NCI-H146 treated with DMSO at 0.1 percent for 48 hours (cell line): Measurements from ENCODE around the gene SYNM.

ENCODE experiments used
- DNase-seq: peaks from one replicate; lab custom pipeline; 2025; ENCODE audit not compliant: unreplicated experiment; lab: John Stamatoyannopoulos, UW

Gene SYNM

DNA sequence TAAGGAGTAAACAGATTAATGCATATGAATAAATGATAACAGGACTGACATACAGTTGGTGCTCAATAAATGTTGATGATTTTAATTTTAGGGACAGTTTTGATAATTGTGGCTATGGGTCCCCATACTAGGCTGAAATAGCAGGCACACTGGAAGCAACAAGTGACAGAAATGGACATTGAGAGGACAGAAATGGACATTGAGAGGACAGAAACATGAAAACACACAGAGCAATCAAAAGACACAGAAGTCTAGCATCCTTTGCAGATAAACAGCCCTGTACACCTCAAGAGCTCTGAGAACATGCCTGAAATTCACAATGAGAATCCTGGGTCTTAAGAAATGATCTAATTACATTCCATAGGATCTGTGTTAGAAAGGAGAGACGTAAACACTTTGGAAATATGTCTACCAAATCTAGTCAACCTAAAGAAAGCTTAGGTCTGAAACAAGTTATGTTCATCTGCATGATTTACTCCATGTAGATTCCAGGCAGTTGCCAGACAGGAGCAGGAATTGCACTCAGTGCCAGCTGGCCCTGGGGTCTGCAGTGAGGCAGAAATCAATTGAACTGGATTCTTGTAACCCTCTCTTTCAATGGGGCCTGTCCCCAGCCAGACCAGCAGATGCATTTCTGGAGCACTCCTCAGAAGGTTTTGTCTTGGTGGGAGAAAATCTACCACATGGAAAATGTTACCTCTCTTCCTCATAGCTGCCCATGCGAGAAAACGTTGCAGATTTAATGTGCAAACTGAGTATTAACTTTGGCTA is 60.3 kb downstream of the SYNM start:
- no peak for DNase-seq

DNA sequence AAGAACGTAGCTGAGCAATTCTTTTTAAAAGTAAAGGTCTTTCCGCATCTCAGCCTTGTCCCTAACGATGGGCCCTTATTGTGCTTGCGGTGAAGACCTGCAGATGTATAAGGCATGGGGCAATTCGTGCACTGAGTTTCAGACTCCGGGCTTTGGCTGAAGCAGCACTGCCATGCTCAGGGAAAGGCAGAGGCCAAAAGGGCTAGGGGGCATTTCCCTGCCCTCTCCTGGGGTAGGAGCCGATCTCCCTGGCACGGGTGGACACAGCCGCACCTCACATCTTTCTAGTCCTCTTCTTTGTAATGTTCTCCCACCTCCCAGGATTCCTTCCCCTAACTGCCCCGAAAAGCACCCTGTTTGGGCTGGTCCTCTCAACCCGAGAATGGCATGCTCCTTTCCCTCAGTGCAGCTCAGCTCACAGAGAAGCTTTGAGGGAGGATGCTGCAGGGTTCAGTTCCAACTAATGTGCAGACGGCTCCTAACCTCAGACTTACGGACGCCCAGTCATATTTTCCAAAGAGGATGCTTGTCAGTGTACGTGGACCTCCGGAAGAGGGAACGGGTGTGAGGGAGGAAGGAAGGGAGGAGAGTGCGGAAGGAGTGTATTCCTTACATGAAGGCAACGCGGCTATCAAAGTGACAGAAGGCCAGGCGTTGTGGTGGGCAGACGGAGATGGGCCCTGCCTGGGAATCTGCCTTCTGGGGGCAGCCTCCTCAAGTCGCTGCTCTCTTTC is 61.2 kb downstream of the SYNM start:
- DNase-seq, result no peak

DNA sequence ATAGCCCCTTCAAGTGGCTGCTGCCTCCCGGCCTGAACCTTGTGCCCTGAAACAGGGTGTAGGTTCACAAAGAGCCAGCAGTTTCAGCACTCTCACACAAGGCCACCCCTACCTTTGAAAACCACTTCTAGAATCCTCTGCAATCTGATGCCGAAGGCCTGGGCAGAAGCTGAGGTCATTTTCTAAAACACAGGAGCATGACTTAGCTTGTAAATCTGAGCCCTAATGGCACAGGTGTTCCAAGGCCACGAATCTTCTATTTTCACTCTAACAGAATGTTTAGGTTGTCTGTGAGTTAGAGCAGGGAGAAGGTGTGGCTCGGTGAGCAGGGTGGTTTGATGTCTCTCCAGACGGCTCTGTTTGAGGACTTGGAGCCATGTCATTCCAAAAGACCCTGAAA is 62.3 kb downstream of the SYNM start:
- DNase-seq, result no peak

DNA sequence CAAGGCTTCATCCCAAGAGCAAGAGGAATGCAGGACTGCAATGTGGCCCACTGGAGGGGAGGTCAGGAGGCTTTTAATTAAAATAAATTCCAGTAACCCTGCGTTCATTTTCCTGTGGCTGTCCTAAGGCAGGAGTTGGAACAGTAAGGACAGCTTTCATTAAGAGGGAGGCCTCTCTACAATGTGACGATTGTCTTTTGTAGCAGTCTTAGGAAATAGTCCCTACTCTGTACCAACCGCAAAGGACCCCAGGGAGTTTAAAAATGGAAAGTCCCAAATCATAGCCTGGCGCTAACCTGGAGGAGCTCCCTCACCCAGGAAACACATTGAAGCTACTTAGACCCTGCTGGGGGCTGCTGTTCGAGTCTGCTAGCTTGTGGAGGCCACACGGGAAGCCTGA is 62.8 kb downstream of the SYNM start:
- DNase-seq, result no peak

DNA sequence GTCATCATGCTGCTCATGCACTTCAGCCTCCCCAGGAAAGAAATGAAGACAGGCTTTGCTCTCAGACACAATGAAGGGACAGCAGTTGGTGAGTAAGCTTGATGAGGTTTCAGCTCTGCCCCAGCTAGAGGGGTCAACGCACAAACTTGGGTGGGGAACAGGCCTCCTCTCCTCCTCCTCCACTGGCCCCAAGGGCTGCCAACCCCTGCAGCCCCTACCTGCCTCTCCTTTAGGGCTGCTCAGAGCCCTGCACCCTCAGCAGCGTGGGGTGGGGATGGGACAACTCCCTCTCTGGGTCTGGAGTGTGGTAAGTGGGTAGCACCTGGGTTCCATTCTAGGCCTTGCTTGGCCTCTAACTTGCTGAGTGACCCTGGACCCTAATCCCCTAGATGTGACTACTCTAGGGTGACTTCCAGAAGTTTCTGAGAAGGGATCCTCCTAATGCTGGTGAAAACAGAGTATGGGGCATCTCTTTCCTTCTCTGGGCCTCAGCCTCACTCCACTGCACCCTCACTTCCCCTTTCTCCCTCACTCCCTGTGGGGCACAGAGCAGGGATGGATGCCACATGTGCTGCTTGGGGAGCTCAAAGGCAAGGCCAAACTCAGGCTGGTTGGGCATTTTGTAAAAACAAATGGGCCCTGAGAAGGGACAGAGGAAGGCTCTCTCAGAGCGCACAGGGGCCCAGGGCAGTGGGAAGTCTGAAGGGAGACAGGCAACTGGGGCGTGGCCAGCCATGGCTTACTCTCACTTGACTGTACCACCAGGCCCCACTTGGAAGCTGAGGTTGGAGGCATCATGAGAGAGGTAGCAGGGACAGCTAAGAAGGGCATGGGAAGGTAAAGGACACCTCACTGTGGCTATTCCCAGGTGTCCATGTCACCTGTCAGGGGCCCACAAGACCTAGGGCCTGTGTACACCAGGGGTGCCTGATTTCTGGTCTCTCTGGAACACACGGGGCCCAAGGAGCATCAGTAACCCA is 64.0 kb downstream of the SYNM start:
- no peak for DNase-seq

DNA sequence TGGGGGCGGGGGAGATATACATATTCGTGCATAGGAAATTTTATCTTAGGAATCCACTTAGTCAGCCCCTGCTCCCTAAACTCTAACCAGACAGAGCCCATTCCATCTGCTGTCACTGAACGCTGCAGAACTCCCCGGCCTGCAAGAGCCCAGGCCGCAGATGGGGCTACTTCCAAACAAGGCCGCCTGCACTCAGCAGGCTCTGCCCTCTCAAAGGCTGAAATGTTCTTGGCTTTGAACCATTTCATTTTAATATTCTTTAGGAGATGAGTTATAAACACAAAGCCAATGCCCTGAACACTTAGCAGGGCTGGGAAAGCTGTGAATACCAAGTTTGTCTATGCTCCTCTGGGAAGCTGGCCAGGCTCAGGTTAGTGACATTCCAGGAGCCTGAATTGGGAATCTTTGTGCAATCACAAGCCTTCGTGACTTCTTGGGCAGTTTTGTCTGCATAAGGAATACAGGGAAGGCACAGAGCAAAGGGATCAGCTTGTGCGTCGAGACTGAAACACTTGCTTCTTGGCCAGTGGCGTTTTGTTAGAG is 65.0 kb downstream of the SYNM start:
- no peak for DNase-seq

DNA sequence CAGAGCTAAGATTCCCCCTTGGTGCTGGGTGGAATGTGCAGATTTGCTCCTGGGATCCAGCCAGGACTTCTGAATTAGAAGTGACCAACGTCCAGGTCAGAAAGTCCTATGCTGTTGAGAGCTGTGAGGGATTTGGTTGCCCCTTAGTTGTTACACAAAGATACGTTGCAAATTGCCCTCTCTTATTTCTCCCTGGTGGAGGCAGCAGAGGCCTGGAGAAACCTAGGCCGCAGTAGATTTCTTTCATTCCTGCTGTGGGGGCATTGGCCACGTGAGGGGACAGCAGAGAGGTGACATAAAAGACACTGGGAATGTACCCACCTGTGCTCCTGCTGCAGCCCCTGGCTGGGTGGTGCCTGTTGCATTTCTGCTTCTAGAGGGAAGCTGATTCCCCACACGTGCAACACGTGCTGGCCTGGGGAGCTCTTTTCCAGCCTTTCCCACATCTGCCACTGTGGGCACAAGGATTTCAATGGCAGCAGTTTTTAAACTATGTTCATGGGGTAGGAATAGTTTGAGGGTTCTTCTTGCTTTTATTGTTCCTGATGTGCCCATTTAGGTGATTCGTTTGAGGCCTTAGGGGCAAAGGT is 65.7 kb downstream of the SYNM start:
- DNase-seq, result no peak

DNA sequence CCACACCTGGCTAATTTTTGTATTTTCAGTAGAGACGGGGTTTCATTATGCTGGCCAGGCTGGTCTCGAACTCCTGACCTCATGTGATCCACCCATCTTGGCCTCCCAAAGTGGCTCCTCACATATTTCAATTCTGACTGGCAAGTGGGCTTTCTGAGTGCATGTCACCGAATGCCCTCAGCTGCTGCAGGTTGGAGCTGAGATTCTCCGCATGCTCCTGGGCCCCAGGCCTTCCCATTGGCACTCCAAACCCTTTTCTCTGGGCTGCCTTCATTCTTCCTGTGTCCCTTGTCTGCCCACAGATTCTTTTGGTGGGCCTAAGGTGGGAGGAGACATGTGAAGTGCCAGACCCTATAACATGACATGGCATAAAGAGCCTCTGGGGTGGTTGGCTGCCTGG is 67.3 kb downstream of the SYNM start:
- no peak for DNase-seq

DNA sequence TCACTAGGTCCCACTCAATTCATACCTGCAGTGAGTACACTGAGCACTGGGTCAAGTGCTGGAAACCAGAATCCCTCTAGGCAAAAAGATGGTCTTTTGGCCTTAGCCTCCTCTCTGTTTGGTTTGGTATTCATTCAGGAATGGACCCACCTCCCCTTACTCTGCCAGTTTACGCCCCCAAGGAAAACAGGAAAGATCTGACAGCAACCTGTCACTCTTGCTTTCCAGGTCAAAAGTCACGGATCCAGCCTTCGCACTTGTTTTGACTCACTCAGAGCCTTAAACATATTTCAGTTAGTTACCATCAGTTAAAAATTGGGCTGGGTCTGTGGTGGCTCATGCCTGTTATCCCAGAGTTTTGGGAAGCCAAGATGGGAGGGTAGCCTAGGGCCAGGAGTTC is 68.1 kb downstream of the SYNM start:
- no peak for DNase-seq

DNA sequence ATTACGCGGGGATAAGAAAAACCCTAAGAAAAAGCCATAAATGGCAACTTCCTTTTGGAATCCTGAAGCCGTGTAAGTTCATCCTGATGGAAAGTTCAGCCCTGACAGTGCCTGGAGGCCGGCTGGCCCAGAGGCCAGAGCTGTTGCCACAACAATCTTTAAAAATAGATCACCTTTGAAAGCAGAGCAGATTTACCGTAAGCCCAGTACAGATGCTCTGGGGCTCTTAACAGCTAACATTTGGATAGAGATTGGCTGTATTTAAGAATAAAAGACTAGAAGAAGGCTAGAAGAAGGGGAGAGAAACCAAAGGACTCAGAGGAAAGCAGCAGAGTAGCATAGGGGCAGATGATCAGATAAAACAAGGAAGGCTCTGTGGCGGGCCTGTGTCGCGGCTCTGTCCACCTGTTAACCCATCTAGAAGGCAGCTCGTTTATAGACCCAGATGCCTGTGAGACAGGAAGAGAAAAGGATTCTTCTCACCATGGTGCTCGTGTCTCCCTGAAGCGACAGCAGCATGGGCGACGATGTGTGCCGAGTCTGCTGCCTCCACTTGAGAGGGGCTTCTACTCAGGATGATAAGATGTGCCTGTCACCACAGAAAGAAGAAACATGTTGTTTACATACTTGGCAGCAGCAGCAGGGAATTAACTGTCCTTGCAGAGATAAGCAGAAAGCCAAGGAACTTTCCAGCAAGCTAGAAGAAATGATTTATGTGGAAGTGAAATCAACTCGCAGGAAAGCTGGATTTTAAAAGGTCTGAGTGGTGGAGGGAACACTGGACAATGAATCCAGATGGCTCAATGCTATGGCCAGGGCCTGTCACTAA is 69.9 kb downstream of the SYNM start:
- DNase-seq, result no peak

DNA sequence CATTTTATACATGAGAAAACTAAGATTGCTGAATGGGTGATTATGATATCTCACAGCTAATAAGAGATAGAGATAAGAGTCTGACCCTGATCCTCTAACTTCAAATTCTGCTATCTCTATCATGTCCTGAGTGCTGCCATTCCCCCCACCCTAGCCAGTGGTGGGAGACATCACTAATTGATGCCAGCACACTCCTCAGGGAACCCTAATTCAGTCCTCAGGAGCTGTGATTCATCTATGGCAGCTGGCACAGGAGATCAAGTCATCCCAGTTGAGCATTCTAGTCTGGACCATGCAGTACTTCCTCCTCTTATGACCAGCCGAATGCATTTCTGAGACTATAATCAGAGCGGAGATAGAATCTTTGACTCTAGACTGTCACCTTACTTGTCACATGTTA is 71.9 kb downstream of the SYNM start:
- no peak for DNase-seq

DNA sequence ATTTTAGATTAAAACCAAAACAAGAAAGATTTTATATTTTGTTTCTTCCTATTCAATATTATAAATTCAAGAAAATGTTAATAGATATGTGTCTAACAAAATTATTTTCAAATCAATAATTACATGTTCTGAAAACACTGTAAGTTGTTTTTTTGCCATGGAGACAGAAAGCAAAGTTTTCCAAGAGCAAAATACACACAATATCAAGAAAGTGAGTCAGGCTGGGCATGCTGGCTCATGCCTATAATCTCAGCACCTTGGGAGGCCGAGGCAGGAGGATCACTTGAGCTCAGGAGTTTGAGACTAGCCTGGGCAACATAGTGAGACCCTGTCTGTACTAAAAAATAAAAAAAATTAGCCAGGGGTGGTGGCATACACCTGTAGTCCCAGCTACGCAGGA is 72.8 kb downstream of the SYNM start:
- DNase-seq, result no peak

DNA sequence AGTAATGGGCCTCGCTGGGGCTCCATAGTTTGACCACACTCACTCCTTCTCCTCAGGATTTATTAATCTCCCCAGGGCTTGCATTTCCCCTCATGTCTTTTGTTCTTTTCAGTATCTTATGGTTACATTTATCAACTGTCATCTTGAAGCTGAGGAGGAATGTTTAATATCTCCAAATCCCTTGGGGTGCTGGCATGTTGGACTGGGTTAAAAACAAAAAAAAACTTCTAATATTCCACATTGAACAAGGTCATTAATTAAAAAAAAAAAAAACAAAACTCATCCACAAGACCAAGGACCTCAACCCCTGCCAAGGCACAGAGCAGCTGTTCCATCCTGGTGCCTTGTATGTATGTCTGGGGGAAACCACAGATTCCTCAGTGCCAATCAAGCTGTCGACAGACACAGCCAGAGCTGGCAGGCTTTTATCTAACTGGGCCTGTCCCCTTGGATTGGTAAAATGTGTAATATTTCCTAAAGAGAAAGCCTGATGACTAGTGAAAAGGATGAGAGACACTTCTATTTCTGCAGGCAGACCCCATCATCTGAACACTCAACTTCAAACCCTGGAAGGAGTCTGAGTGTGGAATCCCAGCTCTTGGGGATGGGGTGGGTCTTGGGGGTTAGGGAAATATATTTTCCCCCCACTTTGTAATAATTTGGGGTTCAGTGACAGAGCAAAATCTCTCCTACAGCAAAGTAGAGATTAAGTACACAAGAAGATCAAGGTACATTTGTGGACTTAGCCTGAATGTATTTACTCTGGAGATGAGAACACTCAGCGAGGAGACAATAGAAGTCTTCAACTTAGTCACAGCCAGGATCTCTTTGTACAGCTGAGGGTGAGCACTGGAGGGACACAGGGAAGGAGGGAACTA is 75.4 kb downstream of the SYNM start:
- DNase-seq, result peak; percentile 16

DNA sequence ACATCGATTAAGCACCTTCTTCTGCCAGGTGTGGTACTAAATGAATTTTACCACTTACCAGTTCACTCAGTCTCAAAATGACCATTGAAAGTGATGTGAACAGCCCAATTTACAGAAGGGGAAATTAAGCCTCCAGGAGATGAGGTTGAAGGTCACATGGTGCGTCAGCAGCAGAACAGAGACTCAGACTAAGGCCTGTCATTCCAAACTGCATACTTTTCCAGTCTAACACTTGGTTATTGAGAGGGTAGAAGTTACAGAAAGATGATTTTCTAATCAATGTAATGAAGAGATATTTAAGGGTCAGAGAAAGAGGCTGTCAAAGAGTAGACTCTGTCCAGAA is 76.1 kb downstream of the SYNM start:
- DNase-seq, result no peak

DNA sequence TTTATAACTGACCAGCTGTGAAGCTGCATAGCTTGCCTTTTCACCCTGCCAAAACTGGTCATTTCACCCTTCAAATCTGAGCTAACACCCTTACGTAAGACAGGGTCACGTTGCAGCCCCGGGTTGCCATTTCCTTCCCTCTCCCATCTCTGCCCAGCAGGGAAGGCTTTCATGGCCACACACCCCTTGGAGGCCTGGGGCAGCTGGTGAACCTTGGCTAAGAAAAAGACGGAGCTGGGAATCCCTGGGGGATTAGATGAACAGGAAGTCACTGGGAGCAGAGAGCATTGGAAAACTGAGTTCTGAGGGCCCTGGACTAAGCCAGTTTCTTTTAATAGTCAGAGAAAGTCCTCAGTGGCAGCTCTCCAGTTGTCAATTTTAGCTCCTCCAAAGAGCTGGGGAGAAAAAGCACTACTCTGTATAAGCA is 76.7 kb downstream of the SYNM start:
- DNase-seq, result no peak

DNA sequence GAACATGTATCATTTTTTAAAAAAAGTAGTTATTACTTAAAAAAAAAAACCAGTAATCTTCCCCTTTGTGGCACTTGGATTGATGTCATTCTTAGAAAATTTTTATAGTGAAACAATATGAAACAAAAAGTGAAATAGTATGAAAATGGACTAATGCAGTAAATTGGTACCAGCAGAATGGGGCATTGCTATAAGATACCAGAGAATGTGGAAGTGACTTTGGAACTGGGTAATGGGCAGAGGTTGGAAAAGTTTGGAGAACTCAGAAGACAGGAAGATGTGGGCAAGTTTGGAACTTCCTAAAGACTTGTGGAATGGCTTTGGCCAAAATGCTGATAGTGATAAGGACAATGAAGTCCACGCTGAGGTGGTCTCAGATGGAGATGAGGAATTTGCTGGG is 77.9 kb downstream of the SYNM start:
- no peak for DNase-seq
